GM23338 (cell line): ENCODE data around the gene TTC33. TPM values are rescaled to one million over a fixed set of nuclear protein-coding genes. Genes with fewer than 3 reads are reported as not detected.

Experiments used
- ATAC-seq: fragments of 200-7000 bp; cut with Tn5 transposase; 3 replicates; pipeline ENCODE4 v1.9.1; 2020
- DNase-seq: peaks from one replicate; pipeline ENCODE4 v3.0.0-alpha.2; 2015; ENCODE audit warnings: low spot score
- H2AFZ ChIP-seq: fragments of 200-600 bp; sonication (generic); 2 replicates; pipeline ENCODE4 v1.8.0; 2016; ENCODE audit warnings: antibody characterized with exemption, mild to moderate bottlenecking, moderate library complexity
- H3F3A ChIP-seq: fragments of 200-600 bp; sonication (generic); replicated peaks from 2 replicates; pipeline ENCODE4 v1.8.0; 2017; ENCODE audit warnings: antibody characterized with exemption, mixed run types, low read depth
- H3K27ac ChIP-seq: fragments of 200-600 bp; sonication (generic); 2 replicates; pipeline ENCODE4 v1.6.1; 2016; ENCODE audit warnings: low read depth
- H3K27me3 ChIP-seq: fragments of 200-600 bp; sonication (generic); 2 replicates; pipeline ENCODE4 v1.8.0; 2016; ENCODE audit warnings: mild to moderate bottlenecking, mixed run types, moderate library complexity; ENCODE audit not compliant: insufficient read depth
- H3K36me3 ChIP-seq: fragments of 200-600 bp; sonication (generic); 2 replicates; pipeline ENCODE4 v1.8.0; 2016; ENCODE audit warnings: mild to moderate bottlenecking; ENCODE audit not compliant: insufficient read depth
- H3K4me1 ChIP-seq: fragments of 200-600 bp; sonication (generic); 2 replicates; pipeline ENCODE4 v1.8.0; 2016; ENCODE audit warnings: mild to moderate bottlenecking, moderate library complexity; ENCODE audit not compliant: insufficient read depth
- H3K4me2 ChIP-seq: fragments of 200-600 bp; sonication (generic); 2 replicates; pipeline ENCODE4 v1.7.1; 2017; ENCODE audit warnings: mixed run types
- H3K4me3 ChIP-seq: fragments of 200-600 bp; sonication (generic); 2 replicates; pipeline ENCODE4 v1.6.1; 2016; ENCODE audit warnings: mixed run types
- H3K79me2 ChIP-seq: fragments of 200-600 bp; sonication (generic); replicated peaks from 2 replicates; pipeline ENCODE4 v1.8.0; 2017; ENCODE audit warnings: mild to moderate bottlenecking; ENCODE audit not compliant: insufficient read depth
- H3K9me2 ChIP-seq: fragments of 200-600 bp; sonication (generic); 2 replicates; pipeline ENCODE4 v1.8.0; 2017; ENCODE audit not compliant: insufficient read depth
- H4K20me1 ChIP-seq: fragments of 200-600 bp; sonication (generic); replicated peaks from 2 replicates; pipeline ENCODE4 v1.8.0; 2017; ENCODE audit warnings: mild to moderate bottlenecking; ENCODE audit not compliant: insufficient read depth
- H3K27ac Mint-ChIP-seq: 2 replicates; pipeline ENCODE4 v1.8.0; 2020; ENCODE audit warnings: inconsistent platforms, mild to moderate bottlenecking, moderate library complexity, mixed read lengths
- H3K27me3 Mint-ChIP-seq: 3 replicates; pipeline ENCODE4 v1.8.0; 2022; ENCODE audit warnings: low read depth, mild to moderate bottlenecking, moderate library complexity, mixed read lengths, inconsistent platforms; ENCODE audit not compliant: insufficient read depth, poor library complexity
- H3K36me3 Mint-ChIP-seq: 3 replicates; pipeline ENCODE4 v1.8.0; 2021; ENCODE audit warnings: low read depth, mild to moderate bottlenecking, inconsistent platforms, moderate library complexity, mixed read lengths
- H3K4me1 Mint-ChIP-seq: 3 replicates; pipeline ENCODE4 v1.8.0; 2020; ENCODE audit warnings: mild to moderate bottlenecking, inconsistent platforms, mixed read lengths
- H3K4me3 Mint-ChIP-seq: 3 replicates; pipeline ENCODE4 v1.8.0; 2021; ENCODE audit warnings: moderate library complexity, mild to moderate bottlenecking, inconsistent platforms, mixed read lengths
- H3K9me3 Mint-ChIP-seq: 3 replicates; pipeline ENCODE4 v1.8.0; 2020; ENCODE audit warnings: moderate library complexity, mild to moderate bottlenecking, inconsistent platforms, mixed read lengths
- CREB1 ChIP-seq: fragments of 250-450 bp; sonication (Bioruptor Pico); IDR thresholded peaks from 2 replicates; pipeline ENCODE4 v1.5.0; 2020; ENCODE audit warnings: low read depth, mild to moderate bottlenecking, moderate library complexity
- EZH2 ChIP-seq: fragments of 200-600 bp; sonication (generic); IDR thresholded peaks from one replicate; pipeline ENCODE4 v1.8.0; 2017; ENCODE audit warnings: antibody characterized with exemption, mild to moderate bottlenecking, low read depth; ENCODE audit not compliant: unreplicated experiment
- EZH2phosphoT487 ChIP-seq: fragments of 200-600 bp; sonication (generic); IDR thresholded peaks from one replicate; pipeline ENCODE4 v1.8.1; 2018; ENCODE audit warnings: antibody characterized with exemption; ENCODE audit not compliant: unreplicated experiment
- JUNB ChIP-seq: IDR thresholded peaks from one replicate; pipeline ENCODE4 v1.6.1; 2016; ENCODE audit warnings: antibody characterized with exemption; ENCODE audit not compliant: unreplicated experiment
- NANOG ChIP-seq: IDR thresholded peaks from 2 replicates; pipeline ENCODE4 v1.6.1; 2016; ENCODE audit warnings: antibody characterized with exemption, borderline replicate concordance
- POLR2AphosphoS5 ChIP-seq: IDR thresholded peaks from 2 replicates; pipeline ENCODE4 v1.6.1; 2016; ENCODE audit warnings: antibody characterized with exemption, low read depth
- STAT1 ChIP-seq: IDR thresholded peaks from one replicate; pipeline ENCODE4 v1.6.1; 2016; ENCODE audit warnings: antibody characterized with exemption; ENCODE audit not compliant: unreplicated experiment
- ZNF114 ChIP-seq: fragments of 250-450 bp; sonication (Bioruptor Pico); IDR thresholded peaks from 2 replicates; pipeline ENCODE4 v1.5.0; 2020; ENCODE audit warnings: mild to moderate bottlenecking, moderate library complexity
- ZNF331 ChIP-seq: fragments of 250-450 bp; sonication (Bioruptor Pico); IDR thresholded peaks from 2 replicates; pipeline ENCODE4 v1.5.0; 2020; ENCODE audit warnings: low read depth, mild to moderate bottlenecking, moderate library complexity
- polyA plus RNA-seq: library from polyadenylated mRNA; unstranded; fragments of >200 nt; fragmentation: Nextera tagmentation; extraction: Ambion mirVana; gene quantifications from 2 replicates; pipeline ENCODE4 v1.2.1, GENCODE V29; 2016
- total RNA-seq: library from RNA; depleted of rRNA; stranded (reverse); fragments of >200 nt; shearing (Covaris generic); gene quantifications from 2 replicates; pipeline ENCODE4 v1.2.3, GENCODE V29; 2014
- TF ChIP-seq, protein P1 (sequence below): fragments of 250-450 bp; sonication (Bioruptor Pico); IDR thresholded peaks from 2 replicates; pipeline ENCODE4 v1.5.0; 2020; ENCODE audit warnings: mild to moderate bottlenecking, moderate library complexity
- TF ChIP-seq, protein P2 (sequence below), 2 experiments: fragments of 200-600 bp in 1 of 2; sonication (generic) in 1 of 2; conservative IDR thresholded peaks; 2 replicates each; pipeline versions ENCODE4 v1.5.1 to v1.6.1; 2016 to 2017; ENCODE audit warnings: antibody characterized with exemption in 2 of 2, low read depth in 2 of 2, mild to moderate bottlenecking in 2 of 2, moderate library complexity in 1 of 2
- TF ChIP-seq, protein P3 (sequence below): IDR thresholded peaks from one replicate; pipeline ENCODE4 v1.6.1; 2018; ENCODE audit warnings: antibody characterized with exemption; ENCODE audit not compliant: unreplicated experiment
- TF ChIP-seq, protein P4 (sequence below): IDR thresholded peaks from 2 replicates; pipeline ENCODE4 v1.6.1; 2016; ENCODE audit warnings: antibody characterized with exemption

The TTC33 gene
- total and polyA plus RNA-seq, 2 experiments from 2014 or later: 4.1 to 11.5 TPM

DNA sequence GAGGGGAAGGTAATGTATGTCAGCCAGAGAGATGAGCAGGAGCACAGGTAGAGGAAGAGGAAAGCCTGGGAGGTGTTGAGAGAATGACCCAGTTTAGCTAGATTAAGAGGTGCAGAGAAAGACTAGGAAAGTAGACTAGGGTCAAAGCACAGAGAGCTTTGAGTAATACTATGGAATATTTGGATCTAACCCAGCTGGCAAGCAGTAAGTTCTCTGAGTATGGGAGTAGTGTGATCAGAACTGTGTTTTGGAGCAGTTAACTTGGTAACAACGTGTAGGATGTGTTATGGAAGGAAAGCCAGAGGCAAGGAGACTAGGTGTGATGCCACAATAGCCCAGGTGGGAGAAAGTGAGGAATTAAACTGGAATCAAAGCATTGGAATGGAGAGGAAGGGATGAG, 160.9 kb downstream of the TTC33 start:
- no peak for TF ChIP-seq EZH2phosphoT487
- no peak for TF ChIP-seq JUNB
- TF ChIP-seq STAT1: no peak
- TF ChIP-seq, protein P1, sequence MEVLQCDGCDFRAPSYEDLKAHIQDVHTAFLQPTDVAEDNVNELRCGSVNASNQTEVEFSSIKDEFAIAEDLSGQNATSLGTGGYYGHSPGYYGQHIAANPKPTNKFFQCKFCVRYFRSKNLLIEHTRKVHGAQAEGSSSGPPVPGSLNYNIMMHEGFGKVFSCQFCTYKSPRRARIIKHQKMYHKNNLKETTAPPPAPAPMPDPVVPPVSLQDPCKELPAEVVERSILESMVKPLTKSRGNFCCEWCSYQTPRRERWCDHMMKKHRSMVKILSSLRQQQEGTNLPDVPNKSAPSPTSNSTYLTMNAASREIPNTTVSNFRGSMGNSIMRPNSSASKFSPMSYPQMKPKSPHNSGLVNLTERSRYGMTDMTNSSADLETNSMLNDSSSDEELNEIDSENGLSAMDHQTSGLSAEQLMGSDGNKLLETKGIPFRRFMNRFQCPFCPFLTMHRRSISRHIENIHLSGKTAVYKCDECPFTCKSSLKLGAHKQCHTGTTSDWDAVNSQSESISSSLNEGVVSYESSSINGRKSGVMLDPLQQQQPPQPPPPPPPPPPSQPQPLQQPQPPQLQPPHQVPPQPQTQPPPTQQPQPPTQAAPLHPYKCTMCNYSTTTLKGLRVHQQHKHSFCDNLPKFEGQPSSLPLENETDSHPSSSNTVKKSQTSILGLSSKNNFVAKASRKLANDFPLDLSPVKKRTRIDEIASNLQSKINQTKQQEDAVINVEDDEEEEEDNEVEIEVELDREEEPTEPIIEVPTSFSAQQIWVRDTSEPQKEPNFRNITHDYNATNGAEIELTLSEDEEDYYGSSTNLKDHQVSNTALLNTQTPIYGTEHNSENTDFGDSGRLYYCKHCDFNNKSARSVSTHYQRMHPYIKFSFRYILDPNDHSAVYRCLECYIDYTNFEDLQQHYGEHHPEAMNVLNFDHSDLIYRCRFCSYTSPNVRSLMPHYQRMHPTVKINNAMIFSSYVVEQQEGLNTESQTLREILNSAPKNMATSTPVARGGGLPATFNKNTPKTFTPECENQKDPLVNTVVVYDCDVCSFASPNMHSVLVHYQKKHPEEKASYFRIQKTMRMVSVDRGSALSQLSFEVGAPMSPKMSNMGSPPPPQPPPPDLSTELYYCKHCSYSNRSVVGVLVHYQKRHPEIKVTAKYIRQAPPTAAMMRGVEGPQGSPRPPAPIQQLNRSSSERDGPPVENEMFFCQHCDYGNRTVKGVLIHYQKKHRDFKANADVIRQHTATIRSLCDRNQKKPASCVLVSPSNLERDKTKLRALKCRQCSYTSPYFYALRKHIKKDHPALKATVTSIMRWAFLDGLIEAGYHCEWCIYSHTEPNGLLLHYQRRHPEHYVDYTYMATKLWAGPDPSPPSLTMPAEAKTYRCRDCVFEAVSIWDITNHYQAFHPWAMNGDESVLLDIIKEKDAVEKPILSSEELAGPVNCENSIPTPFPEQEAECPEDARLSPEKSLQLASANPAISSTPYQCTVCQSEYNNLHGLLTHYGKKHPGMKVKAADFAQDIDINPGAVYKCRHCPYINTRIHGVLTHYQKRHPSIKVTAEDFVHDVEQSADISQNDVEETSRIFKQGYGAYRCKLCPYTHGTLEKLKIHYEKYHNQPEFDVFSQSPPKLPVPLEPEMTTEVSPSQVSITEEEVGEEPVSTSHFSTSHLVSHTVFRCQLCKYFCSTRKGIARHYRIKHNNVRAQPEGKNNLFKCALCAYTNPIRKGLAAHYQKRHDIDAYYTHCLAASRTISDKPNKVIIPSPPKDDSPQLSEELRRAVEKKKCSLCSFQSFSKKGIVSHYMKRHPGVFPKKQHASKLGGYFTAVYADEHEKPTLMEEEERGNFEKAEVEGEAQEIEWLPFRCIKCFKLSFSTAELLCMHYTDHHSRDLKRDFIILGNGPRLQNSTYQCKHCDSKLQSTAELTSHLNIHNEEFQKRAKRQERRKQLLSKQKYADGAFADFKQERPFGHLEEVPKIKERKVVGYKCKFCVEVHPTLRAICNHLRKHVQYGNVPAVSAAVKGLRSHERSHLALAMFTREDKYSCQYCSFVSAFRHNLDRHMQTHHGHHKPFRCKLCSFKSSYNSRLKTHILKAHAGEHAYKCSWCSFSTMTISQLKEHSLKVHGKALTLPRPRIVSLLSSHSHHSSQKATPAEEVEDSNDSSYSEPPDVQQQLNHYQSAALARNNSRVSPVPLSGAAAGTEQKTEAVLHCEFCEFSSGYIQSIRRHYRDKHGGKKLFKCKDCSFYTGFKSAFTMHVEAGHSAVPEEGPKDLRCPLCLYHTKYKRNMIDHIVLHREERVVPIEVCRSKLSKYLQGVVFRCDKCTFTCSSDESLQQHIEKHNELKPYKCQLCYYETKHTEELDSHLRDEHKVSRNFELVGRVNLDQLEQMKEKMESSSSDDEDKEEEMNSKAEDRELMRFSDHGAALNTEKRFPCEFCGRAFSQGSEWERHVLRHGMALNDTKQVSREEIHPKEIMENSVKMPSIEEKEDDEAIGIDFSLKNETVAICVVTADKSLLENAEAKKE: no peak
- no peak for TF ChIP-seq ZNF114 (CRISPR knock-in tag)
- no peak for TF ChIP-seq ZNF331 (CRISPR knock-in tag)
- TF ChIP-seq, protein P2, sequence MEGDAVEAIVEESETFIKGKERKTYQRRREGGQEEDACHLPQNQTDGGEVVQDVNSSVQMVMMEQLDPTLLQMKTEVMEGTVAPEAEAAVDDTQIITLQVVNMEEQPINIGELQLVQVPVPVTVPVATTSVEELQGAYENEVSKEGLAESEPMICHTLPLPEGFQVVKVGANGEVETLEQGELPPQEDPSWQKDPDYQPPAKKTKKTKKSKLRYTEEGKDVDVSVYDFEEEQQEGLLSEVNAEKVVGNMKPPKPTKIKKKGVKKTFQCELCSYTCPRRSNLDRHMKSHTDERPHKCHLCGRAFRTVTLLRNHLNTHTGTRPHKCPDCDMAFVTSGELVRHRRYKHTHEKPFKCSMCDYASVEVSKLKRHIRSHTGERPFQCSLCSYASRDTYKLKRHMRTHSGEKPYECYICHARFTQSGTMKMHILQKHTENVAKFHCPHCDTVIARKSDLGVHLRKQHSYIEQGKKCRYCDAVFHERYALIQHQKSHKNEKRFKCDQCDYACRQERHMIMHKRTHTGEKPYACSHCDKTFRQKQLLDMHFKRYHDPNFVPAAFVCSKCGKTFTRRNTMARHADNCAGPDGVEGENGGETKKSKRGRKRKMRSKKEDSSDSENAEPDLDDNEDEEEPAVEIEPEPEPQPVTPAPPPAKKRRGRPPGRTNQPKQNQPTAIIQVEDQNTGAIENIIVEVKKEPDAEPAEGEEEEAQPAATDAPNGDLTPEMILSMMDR (conservative IDR thresholded peaks at IDR 0.05; ENCODE audit: low read depth in 2 of 2): no peak
- TF ChIP-seq, protein P3, sequence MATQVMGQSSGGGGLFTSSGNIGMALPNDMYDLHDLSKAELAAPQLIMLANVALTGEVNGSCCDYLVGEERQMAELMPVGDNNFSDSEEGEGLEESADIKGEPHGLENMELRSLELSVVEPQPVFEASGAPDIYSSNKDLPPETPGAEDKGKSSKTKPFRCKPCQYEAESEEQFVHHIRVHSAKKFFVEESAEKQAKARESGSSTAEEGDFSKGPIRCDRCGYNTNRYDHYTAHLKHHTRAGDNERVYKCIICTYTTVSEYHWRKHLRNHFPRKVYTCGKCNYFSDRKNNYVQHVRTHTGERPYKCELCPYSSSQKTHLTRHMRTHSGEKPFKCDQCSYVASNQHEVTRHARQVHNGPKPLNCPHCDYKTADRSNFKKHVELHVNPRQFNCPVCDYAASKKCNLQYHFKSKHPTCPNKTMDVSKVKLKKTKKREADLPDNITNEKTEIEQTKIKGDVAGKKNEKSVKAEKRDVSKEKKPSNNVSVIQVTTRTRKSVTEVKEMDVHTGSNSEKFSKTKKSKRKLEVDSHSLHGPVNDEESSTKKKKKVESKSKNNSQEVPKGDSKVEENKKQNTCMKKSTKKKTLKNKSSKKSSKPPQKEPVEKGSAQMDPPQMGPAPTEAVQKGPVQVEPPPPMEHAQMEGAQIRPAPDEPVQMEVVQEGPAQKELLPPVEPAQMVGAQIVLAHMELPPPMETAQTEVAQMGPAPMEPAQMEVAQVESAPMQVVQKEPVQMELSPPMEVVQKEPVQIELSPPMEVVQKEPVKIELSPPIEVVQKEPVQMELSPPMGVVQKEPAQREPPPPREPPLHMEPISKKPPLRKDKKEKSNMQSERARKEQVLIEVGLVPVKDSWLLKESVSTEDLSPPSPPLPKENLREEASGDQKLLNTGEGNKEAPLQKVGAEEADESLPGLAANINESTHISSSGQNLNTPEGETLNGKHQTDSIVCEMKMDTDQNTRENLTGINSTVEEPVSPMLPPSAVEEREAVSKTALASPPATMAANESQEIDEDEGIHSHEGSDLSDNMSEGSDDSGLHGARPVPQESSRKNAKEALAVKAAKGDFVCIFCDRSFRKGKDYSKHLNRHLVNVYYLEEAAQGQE: no peak
- no peak for TF ChIP-seq POLR2AphosphoS5
- TF ChIP-seq, protein P4, sequence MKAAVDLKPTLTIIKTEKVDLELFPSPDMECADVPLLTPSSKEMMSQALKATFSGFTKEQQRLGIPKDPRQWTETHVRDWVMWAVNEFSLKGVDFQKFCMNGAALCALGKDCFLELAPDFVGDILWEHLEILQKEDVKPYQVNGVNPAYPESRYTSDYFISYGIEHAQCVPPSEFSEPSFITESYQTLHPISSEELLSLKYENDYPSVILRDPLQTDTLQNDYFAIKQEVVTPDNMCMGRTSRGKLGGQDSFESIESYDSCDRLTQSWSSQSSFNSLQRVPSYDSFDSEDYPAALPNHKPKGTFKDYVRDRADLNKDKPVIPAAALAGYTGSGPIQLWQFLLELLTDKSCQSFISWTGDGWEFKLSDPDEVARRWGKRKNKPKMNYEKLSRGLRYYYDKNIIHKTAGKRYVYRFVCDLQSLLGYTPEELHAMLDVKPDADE: no peak
- no peak for TF ChIP-seq CREB1 (CRISPR knock-in tag)
- TF ChIP-seq NANOG: no peak
- no peak for TF ChIP-seq EZH2
- H3K79me2 ChIP-seq: no peaks in the 10 kb centered on the region
- H3K36me3 ChIP-seq: no peaks in the 10 kb centered on the region
- no peaks in the 10 kb centered on the region for H3K27me3 Mint-ChIP-seq
- no peak overlapping the region for H3K4me3 ChIP-seq
- no peaks in the 10 kb centered on the region for H3K36me3 Mint-ChIP-seq
- 0 out of 3 replicates have a peak, but pooled peaks cover 3% of the 10 kb centered on the region for H3K4me1 Mint-ChIP-seq
- no peak overlapping the region for H3K27ac ChIP-seq
- no peak overlapping the region for H3K4me3 Mint-ChIP-seq
- no peak overlapping the region for H3K4me2 ChIP-seq
- peaks cover 5% of the 10 kb centered on the region; the same call in 1 of the 2 replicates for H3K9me2 ChIP-seq
- H3F3A ChIP-seq: no peaks in the 10 kb centered on the region
- DNase-seq (no peak), ATAC-seq (no peak)
- H4K20me1 ChIP-seq: no peaks in the 10 kb centered on the region
- H3K27me3 ChIP-seq: no peaks in the 10 kb centered on the region
- H3K27ac Mint-ChIP-seq: no peak overlapping the region
- peaks cover 3% of the 10 kb centered on the region; the same call in 1 of the 2 replicates for H3K4me1 ChIP-seq
- H2AFZ ChIP-seq: peak overlapping the region; percentile 56; the same call in 1 of the 2 replicates
- no peaks in the 10 kb centered on the region; the same call in 2 of the 3 replicates for H3K9me3 Mint-ChIP-seq
